ENCODE data around the gene KRTAP5-10. TPM values are rescaled to one million over a fixed set of nuclear protein-coding genes. Genes with fewer than 3 reads are reported as not detected.
"Not testable (repeated sequence)": the region's sequence is repeated elsewhere in the genome, so short reads cannot be mapped to it uniquely, and the experiment has no call there.

KRTAP5-10 gene, protein sequence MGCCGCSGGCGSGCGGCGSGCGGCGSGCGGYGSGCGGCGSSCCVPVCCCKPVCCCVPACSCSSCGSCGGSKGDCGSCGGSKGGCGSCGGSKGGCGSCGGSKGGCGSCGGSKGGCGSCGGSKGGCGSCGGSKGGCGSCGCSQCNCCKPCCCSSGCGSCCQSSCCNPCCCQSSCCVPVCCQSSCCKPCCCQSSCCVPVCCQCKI
- total RNA-seq: not detected

DNA sequence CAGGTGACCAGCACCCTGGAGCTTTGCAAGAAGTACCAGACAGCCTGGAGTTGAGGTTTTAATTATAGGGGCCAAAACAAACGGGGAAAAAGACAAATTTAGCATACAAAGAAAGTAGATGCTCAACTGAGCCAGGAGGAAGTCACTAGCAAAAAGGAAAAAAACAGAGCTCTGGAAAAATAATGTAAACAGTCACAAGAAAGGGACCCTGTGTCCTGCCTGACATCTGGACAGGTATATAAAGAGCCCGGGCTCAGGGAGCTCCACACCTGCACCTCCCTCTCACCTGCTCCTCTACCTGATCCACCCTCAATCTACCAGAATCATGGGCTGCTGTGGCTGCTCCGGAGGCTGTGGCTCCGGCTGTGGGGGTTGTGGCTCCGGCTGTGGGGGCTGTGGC lies at the start of gene KRTAP5-10:
TSS of gene KRTAP5-10 (plus strand) at position 301 of the 400 bp plus-strand sequence. CDS start at position 326, 25 bp downstream.
- DNase-seq (ENCODE audit: low read depth in 2 of 3, low spot score in 2 of 3): no peak

DNA sequence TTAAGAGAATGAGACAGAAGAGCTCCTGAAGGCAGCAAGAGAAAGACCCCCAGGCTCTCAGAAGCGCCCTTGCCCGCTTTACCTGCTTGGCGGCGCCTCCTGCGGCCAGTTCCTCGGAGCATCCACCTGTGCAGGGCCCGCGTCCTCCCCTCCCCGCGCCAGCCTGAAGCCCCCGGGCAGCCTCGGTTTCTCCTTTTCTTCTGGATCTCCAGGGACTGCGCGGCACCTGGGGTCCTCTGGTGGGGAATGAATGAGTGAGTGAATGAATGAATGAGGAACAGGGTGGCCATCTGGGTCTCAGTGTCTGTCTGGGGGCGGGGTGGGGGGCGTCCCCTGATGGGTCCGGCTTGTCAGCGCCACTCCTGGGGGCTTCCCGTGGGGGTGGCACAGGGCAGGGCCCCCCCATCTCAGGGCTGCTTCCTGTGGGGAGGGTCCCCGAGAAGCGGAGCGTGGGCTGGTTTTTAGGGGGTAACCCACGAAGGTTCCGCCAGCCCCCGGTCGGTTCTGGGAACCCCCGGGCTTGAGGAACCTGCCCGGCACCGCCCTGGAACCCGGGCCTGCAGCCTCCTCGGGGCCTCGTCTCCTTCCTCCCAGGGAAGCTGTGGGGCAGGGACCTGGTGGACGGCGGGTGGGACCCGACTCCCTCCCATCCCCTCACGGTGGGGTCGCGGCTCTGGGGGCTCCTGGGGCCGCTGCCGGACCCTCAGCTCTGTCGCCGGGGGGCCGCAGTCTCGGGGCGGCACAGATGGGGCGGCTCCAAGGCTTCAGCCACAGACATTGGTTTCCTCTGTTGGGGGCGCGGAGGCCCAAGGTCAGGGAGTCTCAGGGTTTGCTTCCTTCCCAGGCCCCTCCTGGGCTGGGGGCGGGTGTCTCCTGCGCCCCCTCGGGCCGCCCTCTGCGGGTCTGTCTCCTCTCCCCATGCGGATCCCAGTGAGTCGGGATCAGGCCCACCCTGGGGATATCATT lies 46.6 kb upstream of the KRTAP5-10 start:
- DNase-seq (ENCODE audit: low read depth in 2 of 3, low spot score in 2 of 3): no peak

DNA sequence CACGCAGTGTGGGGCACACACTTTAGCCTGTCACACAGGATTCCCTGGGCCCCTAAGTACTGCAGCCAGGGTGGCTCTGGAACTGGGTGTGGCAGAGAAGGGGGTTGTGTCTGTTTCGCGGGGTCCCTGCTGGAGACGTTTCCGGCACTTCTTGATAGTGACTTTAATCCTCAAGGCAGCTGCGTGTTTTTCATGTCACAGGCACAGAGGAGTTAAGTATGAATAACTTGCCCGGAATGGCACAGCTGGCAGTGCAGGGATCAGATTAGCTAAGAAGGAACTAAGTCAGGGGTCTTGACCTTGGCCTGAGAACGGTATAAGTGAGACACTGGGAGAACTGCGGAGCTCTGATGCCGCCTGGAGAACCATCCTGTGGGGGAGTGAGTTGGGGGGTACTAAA lies 45.8 kb upstream of the KRTAP5-10 start:
- DNase-seq (ENCODE audit: low read depth in 2 of 3, low spot score in 2 of 3): no peak

DNA sequence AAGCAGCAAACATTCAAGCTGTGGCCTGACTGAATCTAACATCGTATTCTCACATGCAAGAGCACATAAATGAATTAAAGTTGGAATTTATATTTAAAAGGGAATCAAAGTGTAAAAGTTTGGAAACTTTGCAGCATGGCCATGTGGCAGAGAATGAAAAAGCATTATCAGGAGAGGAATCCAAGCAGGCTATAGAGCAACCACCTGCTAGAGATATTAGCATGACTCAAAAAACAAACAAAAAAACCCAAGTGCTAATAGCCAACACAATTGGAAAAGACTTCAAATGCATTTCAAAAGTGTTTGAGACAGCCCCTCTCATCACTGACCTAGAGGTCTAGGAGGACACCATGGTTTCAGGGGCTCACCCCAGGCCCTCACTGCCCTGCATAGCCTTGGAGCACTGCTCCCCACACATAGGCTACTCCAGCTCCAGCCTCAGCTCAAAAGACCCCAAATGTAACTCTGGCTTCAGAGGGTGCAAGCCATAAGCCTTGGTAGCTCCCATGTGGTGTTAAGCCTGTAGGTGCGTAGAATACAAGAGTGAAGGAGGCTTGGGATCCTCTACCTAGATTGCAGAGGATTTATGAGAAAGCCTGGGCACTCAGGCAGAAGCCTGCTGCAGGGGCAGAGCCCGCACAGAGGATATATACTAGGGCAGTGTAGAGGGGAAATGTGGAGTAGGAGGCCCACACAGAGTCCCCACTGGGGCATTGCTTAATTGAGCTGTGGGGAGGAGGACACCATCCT lies 40.0 kb upstream of the KRTAP5-10 start:
- DNase-seq (ENCODE audit: low read depth in 2 of 3, low spot score in 2 of 3): no peak

DNA sequence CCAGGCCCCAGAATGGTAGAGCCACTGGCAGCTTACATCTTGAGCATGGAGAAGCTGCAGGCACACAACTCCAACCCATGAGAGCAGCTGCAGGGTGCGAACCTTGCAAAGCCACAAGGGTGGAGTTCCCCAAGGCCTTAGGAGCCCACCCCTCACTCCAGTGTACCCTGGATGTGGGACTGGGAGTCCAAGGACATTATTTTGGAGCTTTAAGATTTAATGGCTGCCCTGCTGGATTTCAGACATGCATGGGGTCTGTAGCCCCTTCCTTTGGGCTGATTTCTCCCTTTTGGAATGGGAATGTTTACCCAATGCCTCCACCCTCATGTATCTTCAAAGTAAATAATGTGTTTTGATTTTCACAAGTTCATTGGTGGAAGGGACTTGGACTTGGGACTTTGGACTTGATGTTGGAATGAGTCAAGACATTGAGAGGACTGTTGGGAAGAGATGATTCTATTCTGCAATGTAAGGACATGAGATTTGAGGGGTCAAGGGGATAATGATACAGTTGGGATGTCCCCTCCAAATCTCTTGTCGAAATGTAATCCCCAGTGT lies 39.3 kb upstream of the KRTAP5-10 start:
- DNase-seq (ENCODE audit: low read depth in 2 of 3, low spot score in 2 of 3): no peak

DNA sequence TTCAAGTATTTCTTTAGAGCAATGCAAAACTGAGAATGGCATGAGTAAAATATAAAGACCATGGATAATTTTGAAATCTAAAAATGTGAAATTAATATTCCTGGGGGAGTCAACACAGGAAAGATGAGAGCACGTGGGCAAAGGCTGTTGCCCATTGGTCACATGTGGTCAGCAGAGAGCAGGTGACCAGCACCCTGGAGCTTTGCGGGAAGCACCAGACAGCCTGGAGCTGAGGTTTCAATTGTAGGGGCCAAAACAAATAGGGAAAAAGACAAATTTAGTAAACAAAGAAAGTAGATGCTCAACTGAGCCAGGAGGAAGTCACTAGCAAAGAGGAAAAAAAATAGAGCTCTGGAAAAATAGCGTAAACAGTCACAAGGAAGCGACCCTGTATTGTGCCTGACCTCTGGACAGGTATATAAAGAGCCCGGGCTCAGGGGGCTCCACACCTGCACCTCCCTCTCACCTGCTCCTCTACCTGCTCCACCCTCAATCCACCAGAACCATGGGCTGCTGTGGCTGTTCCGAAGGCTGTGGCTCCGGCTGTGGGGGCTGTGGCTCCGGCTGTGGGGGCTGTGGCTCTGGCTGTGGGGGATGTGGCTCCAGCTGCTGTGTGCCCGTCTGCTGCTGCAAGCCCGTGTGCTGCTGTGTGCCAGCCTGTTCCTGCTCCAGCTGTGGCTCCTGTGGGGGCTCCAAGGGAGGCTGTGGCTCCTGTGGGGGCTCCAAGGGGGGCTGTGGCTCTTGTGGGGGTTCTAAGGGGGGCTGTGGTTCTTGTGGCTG lies 38.4 kb upstream of the KRTAP5-10 start, which contains the start of gene KRTAP5-7:
TSS of gene KRTAP5-7 (plus strand) at position 472 of the 780 bp plus-strand sequence. CDS start at position 506, 34 bp downstream.
- not testable (repeated sequence) for DNase-seq (ENCODE audit: low read depth in 2 of 3, low spot score in 2 of 3)

DNA sequence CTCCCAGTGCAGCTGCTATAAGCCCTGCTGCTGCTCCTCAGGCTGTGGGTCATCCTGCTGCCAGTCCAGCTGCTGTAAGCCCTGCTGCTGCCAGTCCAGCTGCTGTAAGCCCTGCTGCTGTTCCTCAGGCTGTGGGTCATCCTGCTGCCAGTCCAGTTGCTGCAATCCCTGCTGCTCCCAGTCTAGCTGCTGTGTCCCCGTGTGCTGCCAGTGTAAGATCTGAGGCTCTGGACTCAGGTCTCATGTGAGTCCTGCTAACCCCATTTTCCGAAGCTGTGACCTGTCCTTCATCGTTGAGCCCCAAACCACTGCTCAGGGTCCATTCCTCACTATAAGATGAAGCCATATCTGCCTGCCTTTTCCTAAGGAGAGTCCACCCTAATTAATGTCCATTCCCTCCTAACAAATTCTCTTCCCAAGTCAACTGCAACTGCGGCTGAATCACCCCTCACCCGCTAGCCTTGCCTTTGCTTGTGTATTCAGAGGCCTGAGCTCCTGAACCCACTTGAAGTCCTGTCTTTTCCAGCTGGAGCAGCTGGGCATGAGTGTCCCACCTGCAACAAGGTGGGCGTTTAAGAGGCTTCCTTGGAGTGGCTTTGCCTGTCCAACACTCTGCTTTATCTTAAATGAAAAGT lies 37.7 kb upstream of the KRTAP5-10 start:
- DNase-seq (ENCODE audit: low read depth in 2 of 3, low spot score in 2 of 3): no peak

DNA sequence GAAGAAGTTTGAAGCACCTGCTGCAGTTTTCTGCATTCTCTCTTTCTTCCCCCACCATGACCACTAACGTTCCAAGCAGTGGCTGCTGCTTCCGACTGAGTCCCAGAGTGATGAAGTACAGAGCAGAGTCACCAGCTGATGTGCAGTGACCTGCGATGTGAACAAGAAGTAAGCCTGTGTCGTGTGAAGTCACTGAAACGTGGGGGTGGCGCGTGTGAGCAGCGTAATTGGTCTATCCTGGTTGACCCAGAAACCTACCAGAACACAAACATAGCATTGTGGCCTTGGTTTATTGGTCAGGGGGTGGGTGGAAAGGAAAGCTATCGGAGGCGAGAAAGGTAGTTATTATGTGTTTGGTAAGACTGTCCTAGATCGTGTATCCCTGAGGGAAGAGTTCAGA lies 34.8 kb upstream of the KRTAP5-10 start:
- DNase-seq (ENCODE audit: low read depth in 2 of 3, low spot score in 2 of 3): no peak

DNA sequence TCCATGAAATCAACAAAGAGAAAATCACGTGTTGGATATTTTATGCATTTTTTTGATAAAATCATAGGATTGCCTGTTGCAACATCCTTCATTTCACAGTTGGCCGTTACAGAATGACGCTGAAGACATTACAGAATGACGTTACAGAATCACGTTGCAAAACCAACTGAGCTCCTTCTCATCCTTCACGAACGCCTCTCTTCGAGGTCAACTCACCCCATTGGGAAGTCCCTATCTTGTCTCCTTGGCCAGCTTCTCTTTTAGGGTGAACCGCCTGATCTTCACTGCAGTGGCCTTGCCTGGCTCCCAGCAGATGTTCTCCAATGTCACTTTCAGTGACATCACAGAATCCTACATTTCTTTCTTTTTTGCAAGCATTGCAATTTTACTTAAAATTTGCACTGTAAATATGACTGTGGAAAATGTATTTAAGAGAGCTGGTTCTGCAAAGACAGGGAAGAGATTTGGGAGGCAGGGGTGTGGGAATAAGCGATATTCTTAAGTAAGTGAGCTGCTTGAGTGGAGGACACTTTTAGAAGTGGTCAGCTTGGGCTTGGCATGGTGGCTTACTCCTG lies 33.2 kb upstream of the KRTAP5-10 start:
- DNase-seq (ENCODE audit: low read depth in 2 of 3, low spot score in 2 of 3): no peak

DNA sequence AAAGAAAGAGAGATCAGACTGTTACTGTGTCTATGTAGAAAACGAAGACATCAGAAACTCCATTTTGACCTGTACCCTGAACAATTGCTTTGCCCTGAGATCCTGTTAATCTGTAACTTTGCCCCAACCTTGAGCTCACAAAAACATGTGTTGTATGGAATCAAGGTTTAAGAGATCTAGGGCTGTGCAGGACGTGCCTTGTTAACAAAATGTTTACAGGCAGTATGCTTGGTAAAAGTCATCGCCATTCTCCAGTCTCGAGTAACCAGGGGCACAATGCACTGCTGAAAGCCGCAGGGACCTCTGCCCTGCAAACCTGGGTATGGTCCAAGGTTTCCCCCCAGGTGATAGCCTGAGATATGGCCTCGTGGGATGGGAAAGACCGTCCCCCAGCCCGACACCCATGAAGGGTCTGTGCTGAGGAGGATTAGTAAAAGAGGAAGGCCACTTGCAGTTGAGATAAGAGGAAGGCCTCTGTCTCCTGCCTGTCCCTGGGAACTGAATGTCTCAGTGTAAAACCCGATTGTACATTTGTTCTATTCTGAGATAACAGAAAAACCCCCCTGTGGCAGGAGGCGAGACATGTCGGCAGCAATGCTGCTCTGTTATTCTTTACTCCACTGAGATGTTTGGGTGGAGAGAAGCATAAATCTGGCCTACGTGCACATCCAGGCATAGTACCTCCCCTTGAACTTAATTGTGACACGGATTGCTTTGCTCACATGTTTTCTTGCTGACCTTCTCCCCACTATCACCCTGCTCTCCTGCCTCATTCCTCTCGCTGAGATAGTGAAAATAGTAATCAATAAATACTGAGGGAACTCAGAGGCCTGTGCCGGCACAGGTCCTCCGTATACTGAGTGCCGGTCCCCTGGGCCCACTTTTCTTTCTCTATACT lies 30.4 kb upstream of the KRTAP5-10 start:
- DNase-seq (ENCODE audit: low read depth in 2 of 3, low spot score in 2 of 3): peak in 2 of 3 donors; percentile 14 to 58

DNA sequence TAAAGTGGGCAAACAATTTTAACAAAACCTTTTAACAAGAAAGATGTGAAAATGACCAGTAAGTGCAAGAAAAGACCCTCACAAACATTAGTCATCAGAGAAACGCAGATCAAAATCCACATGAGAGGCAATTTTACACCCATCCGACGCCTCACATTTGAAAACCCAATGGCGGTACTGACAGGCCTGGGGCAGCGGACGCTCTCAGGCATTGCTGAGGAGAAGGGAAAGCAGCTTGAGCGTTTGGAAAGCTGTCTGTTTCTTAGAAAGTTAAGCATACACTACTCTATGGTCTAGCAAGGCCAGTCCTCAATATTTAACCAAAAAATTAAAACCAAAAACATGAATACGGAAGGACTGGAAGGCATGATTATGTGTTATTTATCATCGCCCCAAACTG lies 29.5 kb upstream of the KRTAP5-10 start:
- no peak for DNase-seq (ENCODE audit: low read depth in 2 of 3, low spot score in 2 of 3)

DNA sequence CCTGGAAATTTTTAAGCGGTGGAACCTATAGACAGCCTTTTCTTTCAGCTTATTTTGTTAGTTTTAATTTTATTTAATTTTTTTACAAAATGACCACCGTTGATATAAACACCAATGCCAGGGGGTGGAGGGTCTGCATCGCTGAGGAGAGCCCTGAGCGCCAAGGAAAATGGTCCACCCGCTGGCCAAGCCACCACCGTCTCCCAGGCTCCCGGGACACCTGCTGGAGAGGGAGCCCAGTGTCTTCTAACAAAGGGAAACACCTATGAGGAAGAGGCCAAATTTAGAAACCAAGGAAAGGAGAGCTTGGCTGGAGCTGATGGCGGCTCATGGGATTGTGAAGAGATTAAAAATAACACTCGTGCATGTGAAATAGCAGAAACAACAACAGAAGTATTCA lies 27.8 kb upstream of the KRTAP5-10 start:
- no peak for DNase-seq (ENCODE audit: low read depth in 2 of 3, low spot score in 2 of 3)

DNA sequence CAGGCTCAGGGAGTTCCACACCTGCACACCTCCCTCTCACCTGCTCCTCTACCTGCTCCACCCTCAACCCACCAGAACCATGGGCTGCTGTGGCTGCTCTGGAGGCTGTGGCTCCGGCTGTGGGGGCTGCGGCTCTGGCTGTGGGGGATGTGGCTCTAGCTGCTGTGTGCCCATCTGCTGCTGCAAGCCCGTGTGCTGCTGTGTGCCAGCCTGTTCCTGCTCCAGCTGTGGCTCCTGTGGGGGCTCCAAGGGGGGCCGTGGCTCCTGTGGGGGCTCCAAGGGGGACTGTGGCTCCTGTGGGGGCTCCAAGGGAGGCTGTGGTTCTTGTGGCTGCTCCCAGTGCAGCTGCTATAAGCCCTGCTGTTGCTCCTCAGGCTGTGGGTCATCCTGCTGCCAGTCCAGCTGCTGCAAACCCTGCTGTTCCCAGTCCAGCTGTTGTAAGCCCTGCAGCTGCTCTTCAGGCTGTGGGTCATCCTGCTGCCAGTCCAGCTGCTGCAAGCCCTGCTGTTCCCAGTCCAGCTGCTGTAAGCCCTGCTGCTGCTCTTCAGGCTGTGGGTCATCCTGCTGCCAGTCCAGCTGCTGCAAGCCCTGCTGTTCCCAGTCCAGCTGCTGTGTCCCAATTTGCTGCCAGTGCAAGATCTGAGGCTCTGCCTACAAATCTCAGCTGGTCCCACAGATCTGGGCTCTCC lies 27.2 kb upstream of the KRTAP5-10 start, which contains the start of gene KRTAP5-8:
TSS of gene KRTAP5-8 (plus strand) at position 49 of the 689 bp plus-strand sequence. CDS start at position 80, 31 bp downstream.
- not testable (repeated sequence) for DNase-seq (ENCODE audit: low read depth in 2 of 3, low spot score in 2 of 3)

DNA sequence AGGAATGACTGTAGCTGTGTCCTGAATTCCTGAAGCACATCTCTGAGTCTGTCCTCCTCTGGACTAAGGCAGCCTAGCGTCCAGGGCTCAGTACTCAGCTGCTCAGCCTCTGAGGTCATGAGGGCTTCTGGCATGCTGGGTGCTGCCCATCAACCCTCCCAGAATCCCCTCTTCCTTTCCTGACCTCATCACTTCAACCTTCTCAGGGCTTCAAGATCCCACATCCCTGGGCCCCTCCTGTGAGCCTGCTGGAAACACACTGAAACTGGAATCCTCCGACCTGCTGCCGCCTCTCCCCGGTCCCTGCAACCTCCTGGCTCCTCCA lies 26.7 kb upstream of the KRTAP5-10 start:
- no peak for DNase-seq (ENCODE audit: low read depth in 2 of 3, low spot score in 2 of 3)

DNA sequence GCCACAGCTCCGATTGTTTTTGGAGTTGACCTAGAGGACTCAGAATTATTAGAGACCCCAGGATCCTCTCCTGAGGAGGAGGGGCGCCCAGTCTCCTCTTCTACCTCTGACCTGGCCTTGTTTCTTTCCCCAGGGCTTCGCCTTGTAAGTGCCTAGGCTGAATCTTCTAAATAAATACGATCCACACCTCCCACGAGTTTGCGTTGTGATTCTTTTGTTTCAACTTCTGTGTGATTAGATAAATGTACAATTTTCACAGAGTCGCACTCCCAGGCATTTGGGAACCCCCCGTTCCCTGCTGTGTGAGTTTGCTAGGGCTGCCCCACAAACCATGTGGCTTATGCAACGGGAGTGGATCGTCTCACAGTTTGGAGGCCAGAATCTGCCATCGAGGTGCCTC lies 26.3 kb upstream of the KRTAP5-10 start:
- no peak for DNase-seq (ENCODE audit: low read depth in 2 of 3, low spot score in 2 of 3)

DNA sequence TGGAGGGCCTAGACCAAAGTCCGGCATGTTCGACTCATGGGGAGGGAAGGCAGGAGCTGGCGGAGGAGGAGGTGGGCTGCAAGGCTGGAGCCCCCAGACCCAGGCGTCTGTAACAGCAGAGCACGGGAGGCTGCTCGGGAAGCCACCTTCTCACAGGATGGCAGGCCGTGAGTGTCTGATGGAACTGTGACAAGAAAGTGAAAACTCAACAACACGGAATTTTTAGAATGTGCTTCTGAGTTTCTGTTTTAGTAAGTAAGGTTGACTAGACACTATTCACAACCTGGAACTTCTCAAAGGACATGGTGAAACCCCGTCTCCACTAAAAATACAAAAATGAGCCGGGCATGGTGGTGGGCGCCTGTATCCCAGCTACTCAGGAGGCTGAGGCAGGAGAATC lies 25.4 kb upstream of the KRTAP5-10 start:
- DNase-seq (ENCODE audit: low read depth in 2 of 3, low spot score in 2 of 3): not testable (repeated sequence)

DNA sequence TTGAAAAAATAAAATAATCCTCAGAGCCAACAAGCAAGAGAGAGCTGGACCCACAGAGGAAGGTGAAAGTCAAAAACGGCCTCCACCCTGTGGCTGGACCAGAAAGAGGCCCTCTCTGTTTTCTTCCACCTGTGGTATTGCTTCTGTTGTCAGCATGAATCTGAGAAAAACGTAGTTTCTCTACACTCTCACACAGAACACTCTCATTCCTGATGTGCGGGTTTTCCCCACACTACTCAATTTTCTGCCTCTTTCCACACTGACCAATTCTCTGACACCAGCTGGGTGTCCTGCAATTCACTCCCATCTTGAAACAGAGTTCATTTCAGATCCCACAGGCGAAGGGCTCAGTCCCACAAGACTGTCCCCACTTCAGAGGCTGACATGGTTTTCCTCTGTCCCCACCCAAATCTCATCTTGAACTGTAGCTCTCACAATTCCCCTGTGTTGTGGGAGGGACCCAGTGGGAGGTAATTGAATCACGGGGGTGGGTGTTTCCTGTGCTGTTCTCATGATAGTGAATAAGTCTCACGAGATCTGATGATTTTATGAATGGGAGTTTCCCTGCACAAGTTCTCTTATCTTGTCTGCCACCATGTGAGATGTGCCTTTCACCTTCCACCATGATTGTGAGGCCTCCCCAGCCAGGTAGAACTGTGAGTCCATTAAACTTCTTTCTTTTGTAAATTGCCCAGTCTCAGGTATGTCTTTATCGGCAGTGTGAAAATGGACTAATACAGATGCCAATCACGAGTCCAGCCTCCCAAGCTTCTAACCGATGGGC lies 24.6 kb upstream of the KRTAP5-10 start:
- not testable (repeated sequence) for DNase-seq (ENCODE audit: low read depth in 2 of 3, low spot score in 2 of 3)

Measured in hematopoietic multipotent progenitor cell (in vitro differentiated cells).